Stimulated activated CD8-positive, alpha-beta memory T cell treated with anti-CD3 and anti-CD28 coated beads, Interleukin-7, amount 100 ng/mL, for 48 hours (primary cell): Measurements from ENCODE around the gene NUDT22.
A peak's percentile ranks its signal among the peaks of the same experiment; 100 is the strongest.
"Not testable (repeated sequence)": the region's sequence is repeated elsewhere in the genome, so short reads cannot be mapped to it uniquely, and the experiment has no call there.

Experiments
- DNase-seq, 2 donors: peaks; one replicate each; pipeline ENCODE4 v3.0.0-alpha.2; 2020; ENCODE audit warnings: low read depth in 1 of 2; ENCODE audit errors: extremely low read depth in 1 of 2

The NUDT22 gene

DNA sequence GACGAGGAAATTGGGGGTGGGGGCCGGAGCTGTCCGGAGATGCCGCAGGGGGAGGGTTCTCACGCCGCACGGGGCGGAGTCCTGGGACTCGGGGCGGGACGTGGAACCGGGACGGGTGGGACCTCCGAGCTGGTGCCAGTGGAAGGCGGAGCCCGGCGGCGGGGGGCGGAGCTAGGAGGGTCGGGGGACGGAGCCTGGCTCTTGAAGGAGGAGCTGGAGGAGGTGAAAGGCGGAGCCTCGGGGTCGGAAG lies 15.1 kb downstream of the NUDT22 start:
- peak in 1 of 2 donors; percentile 99 for DNase-seq

DNA sequence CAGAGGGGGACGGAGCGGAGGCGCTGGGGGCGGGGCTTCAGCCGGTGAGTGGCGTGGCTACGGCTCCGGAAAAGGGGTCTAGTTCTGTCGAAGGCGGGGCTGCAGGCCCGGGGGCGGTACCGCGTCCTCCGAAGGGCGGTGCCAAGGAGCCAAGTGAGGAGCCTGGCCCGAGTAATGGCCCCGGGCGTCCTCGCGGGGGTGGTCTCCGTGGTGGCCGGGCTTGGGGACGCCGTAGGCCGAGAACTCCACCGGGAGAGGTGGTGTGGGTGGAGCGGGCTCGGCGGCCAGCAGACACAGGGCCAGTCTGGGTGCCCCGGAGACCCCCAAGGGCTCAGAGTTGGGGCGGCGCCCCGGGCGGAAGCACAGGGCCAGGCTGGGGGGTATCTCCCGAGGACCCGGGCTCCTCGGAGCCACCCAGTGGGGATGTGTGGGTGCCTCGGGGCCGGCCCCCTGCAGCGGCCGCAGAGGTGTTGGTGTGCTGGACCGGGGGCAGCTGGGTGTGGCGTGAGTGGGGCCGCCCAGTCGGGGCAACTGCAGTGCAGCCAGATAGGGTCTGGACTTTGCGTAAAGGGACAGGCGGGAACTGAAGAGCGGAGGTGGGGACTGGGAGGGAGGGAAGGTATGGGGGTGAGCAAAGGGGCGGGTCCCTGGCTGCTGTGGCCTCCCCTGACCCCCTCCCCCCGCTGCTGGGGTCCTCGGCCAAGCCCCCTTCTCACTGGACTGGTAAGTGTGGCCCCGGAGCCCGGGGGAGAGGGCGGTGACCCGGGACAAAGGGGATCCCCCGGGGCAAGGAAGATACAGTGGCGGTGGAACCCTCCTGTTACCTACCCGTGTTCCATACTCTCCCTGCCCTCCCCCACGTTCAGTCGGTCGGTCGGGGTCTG lies 15.7 kb downstream of the NUDT22 start:
- DNase-seq, result peak in 1 of 2 donors; percentile 99

DNA sequence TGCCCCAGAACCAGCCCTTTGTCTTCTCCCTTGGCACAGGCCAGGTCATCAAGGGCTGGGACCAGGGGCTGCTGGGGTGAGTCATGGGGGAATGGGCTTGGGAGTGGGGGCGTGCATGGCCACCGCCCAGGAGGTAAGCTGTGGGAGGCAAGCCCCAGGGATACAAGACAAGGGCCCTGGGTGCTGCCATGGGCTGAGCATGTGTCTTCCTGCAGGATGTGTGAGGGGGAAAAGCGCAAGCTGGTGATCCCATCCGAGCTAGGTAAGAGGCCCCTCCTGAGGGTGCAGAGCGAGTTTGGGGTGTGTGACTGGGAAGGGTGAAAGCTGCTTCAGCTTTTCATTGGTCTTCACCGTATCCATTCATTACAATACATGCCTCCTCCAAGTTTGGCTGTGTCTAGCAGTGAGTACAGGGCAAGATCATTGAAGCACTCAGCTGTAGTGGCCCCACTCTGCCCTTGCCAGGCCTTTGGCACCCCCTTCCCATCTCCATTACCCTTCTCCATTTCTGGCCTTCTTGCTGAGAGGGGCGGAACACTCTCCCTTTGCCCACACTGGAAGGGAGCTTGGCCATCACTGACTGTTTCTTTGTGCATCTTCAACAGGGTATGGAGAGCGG lies 17.3 kb downstream of the NUDT22 start:
- no peak for DNase-seq

GRCh38 chr11:64244107-64244506 lies 18.0 kb downstream of the NUDT22 start:
- DNase-seq, result no peak

DNA sequence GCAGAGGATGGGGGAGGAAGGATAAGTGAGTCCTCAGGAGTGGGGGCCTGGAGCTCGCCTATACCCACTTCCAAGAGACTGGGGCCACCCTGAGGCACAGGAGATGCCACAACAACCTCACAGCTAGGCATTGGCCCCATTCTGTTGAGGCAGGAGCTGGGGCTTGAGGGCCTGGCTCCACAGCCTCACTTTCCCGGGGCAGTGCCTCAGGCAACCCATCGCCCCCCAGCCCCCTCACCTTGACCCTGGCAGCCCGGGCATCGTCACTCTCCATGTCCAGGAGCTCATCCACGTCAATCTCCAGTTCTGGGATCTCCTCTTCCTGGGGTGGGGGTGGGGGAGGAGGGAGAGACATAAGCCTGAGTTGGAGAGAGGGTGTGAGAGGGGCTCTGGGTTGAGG lies 18.9 kb downstream of the NUDT22 start:
- DNase-seq, result no peak

GRCh38 chr11:64245401-64245796 lies 19.3 kb downstream of the NUDT22 start:
- no peak for DNase-seq

DNA sequence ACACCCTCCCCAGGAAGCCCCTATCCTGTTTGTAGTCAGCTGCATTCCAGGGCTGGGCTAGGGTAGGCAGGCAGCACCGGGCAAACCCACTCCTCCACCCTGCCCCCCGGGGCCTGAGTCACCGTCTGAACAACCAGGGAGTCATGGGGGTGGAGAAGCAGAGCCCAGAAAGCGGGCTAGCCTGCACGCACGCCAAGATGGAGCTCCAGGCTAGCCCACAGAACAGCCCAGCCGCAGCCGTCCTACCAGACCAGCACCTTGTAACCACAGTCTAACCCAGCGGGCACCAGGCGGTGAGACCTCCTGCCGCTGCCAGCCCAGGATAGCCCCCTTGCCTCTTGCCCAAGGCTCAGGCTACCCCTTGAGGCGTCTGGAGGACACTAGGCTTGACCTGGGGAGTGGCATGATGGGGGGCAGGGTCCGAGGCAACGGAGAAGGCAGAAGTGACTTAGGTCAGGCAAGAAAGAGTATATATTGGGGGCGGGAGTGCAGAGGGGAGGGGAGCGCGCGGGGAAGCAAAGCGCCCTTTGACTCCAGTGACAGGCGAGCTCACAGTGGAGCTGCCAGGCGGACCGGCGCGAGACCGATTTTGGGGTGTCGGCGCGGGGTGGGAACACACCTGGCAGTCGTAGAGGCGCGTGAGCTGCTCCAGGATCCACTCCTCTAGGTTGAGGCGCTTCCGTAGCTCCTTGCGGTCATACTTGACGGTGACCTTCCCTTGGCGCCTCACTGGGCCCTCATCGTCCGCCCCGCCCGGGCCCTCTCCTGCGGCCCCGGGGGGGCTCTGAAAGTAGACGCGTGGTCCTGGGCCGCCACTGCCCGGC lies 19.9 kb downstream of the NUDT22 start:
- DNase-seq, result peak in 1 of 2 donors; percentile 78

GRCh38 chr11:64246621-64246870 lies 20.5 kb downstream of the NUDT22 start:
- not testable (repeated sequence) for DNase-seq

DNA sequence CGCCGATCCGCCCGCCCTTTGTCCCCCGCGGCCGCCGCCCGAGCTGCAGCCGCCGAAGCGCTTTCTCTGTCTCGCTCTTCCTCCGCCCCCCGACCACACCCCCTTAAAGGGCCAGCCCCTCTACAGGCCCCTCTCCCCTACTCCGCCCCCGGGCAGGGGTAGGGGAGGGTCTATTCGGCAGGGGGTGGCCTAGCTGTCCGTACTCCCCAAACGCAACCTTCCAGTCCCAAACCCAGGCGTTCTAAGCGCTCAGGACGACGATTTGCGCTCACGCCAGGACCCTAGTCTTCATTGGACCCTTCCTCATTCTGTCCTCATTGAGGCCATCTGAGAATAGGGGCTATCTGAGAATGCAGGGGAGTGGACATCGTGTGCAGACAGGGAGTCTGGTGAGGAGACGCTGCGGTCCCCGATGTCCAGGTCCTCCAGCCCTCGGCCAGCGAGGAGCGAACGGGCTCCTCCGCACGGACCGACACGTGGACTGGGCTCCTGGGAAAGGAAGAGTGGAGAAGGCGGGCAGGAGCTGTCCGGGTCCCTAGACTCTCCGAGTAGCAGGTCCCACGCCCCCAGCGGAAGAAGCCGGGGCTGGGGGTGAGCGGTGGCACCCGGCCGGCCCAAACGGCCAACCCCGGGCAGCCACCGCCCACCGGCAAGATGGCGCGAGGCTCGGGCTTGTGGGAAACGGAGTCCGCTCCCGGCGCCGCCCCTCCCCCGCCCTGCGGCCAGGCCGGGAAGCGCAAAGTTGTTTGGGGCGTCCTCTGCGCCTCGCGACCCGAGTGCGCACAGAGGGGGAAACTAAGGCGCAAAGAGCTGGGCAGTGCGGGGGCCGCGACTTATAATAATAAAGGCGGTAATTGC lies 21.0 kb downstream of the NUDT22 start, which contains the start of gene PPP1R14B:
Gene PPP1R14B (minus strand): TSS at position 73 of the 858 bp plus-strand sequence. CDS start 270 bp downstream, outside the sequence.
- DNase-seq, result peak in 1 of 2 donors; percentile 78

GRCh38 chr11:64247729-64248531 lies 21.9 kb downstream of the NUDT22 start:
- DNase-seq, result no peak

- DNase-seq, result no peak
Observed at GRCh38 chr11:64248578-64248977, 22.5 kb downstream of the NUDT22 start.

- no peak for DNase-seq
Observed at GRCh38 chr11:64249038-64249437, 23.0 kb downstream of the NUDT22 start.

DNA sequence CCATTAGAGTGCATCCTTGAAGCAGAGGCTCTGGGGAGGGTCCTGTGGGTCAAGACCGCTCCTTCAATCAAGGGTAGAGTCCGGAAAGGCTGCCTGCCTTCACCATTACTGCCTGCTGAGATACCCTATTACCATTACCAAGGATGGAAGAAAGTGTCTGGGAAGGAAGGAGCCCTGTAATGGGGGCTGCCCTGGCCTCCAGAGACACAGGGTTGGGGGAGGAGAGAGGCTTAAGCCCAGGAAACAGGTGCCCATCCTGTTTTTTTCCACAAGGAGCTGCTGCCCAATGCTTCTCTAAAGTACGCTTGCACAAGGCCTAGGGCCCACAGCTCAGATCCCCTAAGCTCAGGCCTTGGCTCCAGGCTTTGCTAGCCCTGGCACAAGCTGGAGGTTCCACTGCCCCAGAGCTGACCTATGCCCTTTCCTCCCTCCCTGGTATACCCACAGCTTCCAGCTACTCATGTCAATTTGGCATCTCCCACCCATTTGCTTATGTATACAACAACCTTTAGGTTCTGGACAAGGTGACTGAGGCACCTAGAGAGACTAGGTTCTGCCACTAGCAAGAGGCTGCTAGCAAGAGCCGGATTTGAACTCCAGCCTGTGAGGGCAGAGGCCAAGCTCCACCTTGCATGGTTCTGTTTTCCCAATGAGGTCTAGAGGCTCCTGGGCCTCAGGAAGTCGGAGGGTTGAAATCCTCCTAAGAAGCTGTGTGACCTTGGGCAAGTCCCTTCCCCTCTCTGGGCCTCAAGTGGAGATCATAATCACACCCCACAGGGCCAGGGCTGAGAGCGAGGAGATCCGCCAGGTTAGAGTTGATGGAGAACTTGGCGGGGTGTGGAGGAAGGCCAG lies 23.7 kb downstream of the NUDT22 start:
- DNase-seq, result no peak

DNA sequence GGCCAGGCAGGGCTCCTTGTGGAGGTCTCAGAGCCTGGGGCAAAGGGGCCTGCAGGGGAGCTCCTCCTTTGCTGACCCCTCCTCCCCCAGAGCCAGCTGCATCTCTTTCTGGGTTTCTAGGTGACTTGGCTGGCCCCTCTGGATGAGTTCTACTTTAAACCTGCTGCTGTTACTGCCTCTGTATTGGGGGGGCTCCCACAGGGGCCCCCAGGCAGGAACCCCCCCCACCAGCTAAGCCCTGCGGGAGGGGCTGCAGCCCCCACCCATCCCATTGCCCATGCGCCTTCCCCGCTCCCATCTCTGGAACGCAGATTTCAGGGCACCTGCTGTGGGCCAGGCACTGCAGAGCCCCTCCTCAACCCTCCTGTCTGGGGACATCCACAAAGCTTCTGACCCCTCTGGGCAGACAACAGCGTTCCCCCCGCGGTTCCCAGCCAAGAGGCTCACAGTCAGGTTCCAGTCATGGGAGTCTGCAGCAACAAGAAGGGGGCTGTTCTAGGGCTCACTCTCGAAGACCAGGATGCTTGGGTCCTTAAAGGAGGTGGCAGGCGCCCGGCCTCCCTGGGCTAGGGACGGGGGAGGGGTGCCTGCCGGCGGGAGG lies 24.4 kb downstream of the NUDT22 start:
- no peak for DNase-seq

DNA sequence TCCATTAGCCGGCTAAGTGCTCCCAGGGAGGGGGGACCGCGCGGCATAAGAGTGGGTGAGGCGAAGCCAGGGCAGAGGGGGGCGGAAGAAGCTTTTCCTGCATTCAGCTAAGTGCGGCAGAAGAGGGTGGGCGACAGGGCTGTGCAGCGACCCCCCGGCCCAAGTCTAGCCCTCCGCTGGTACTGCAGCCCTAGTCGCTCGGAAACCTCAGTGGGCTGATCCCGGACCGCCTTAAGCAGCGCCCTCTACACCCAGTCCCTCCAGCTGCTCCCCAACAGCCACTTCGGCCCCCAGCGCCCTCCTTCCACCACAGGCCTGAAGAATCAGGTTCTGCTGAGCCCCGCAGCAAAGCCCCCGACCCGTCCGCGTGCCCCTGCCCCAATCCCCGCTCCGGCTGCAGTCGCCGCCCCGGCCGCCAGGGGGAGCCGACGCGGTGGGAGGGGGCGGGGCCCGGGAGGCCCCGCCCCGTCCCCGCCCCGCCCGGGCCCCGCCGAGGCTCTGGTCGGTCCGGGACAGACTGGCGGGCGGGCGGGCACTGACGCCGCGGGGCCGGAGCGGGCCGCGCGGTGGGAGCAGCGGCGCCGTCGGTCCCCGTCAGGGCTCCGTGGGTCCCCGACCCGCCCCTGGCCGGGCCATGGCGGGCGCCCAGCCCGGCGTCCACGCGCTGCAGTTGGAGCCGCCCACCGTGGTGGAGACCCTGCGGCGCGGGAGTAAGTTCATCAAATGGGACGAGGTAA lies 25.1 kb downstream of the NUDT22 start, which contains the start of gene PLCB3:
Gene PLCB3 (plus strand): TSS at position 515 of the 737 bp plus-strand sequence. CDS start 120 bp downstream, at position 635.
- no peak for DNase-seq

GRCh38 chr11:64251753-64252002 lies 25.6 kb downstream of the NUDT22 start:
- no peak for DNase-seq

DNA sequence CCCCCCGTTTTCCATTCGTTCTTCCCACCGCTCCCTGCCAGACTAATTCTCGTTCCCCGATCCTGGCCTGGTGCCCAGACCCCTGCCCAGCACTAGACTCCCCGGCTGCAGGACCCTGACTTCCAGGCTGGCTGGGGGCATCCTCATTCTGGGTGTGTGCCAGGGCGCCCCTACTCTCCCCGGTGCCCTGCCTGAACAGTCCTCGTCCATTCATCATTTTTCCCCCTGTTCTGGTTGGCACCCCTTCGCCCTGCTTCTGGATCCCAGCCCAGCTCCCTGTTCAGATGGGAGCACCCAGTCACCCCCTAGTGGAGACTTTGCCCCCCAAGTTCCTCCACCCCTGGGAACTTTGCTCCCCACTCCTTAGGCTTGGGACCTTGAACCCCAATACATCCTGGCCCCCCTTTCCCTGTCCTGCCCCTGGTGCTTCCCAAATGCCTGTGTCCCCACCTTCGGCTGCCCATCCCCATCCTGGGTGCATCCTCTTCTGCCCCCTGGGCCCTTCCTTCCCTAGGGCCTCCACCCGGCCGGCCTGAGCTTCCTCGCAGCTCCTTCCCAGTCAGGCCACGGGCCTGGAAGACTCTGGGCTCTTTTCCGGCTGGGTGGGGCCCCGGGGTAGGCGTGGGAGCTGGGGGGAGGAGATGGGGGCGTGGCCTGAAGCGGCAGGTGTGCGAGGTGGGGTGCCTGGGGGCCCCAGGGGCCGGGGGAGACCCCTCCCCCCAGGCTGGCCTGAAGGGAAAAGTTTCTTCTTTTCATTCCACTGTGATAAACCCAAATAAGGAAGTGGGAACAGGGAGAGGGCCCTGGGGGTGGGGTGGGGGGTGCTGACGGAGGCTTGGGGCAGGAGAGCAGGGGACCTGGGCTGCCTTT lies 26.2 kb downstream of the NUDT22 start:
- no peak for DNase-seq
